ENCODE data around the gene TBCD. TPM values are rescaled to one million over a fixed set of nuclear protein-coding genes. Genes with fewer than 3 reads are reported as not detected.
A peak's percentile ranks its signal among the peaks of the same experiment; 100 is the strongest.
"Not testable (repeated sequence)": the region's sequence is repeated elsewhere in the genome, so short reads cannot be mapped to it uniquely, and the experiment has no call there.

TBCD gene
- total RNA-seq, 1 experiment from 2014 or later: 29.6 TPM

GRCh38 chr17:82983510-82984248 is 231.8 kb downstream of the TBCD start:
- intact Hi-C loops (cut with micrococcal nuclease): no loop called here
- CTCF ChIA-PET: no interaction called here
- Histone ChIP-seq H3K4me1 (ENCODE audit: insufficient read depth, low read length) (no peaks in the 10 kb centered on the region), H3K27me3 (ENCODE audit: low read length) (no peaks in the 10 kb centered on the region), H2AFZ (ENCODE audit: low read length) (no peak overlapping the region), H3F3A (ENCODE audit: low read length, unreplicated experiment) (no peaks in the 10 kb centered on the region), H3K4me3 (ENCODE audit: low read length) (no peak overlapping the region), H3K36me3 (ENCODE audit: low read depth, low read length) (no peaks in the 10 kb centered on the region), H3K9me3 (ENCODE audit: low read length) (no peaks in the 10 kb centered on the region), H3K27ac (ENCODE audit: low read length) (no peak overlapping the region), H4K20me1 (ENCODE audit: low read length) (no peaks in the 10 kb centered on the region), H3K9ac (ENCODE audit: low read length) (no peak overlapping the region), H3K9me2 (replicated peaks; ENCODE audit: low read length) (no peaks in the 10 kb centered on the region), H3K79me2 (ENCODE audit: low read length) (no peaks in the 10 kb centered on the region), H3K4me2 (ENCODE audit: low read length) (no peak overlapping the region)
- POLR2A ChIA-PET (ENCODE audit: unreplicated experiment): no interaction called here
- no peak for ATAC-seq
- no peak for DNase-seq
- BruUV-seq (replicated peaks): no TSS peak
- no peak for TF ChIP-seq EZH2 (IDR thresholded peaks at IDR 0.05; ENCODE audit: low read length, unreplicated experiment)
- no peak for TF ChIP-seq EZH2phosphoT487 (IDR thresholded peaks at IDR 0.05; ENCODE audit: borderline replicate concordance, low read length)
- no peak for TF ChIP-seq CTCF (conservative IDR thresholded peaks at IDR 0.05; ENCODE audit: low read depth, low read length)

- H3K9me3 ChIP-seq (ENCODE audit: low read length); POLR2A ChIA-PET (ENCODE audit: unreplicated experiment); H4K20me1 ChIP-seq (ENCODE audit: low read length); H3K4me1 ChIP-seq (ENCODE audit: insufficient read depth, low read length); H3K9me2 ChIP-seq (replicated peaks; ENCODE audit: low read length); H3K4me2 ChIP-seq (ENCODE audit: low read length); H3K9ac ChIP-seq (ENCODE audit: low read length); H3K4me3 ChIP-seq (ENCODE audit: low read length); DNase-seq; H3K27me3 ChIP-seq (ENCODE audit: low read length); BruUV-seq (replicated peaks); CTCF ChIA-PET; ATAC-seq; H2AFZ ChIP-seq (ENCODE audit: low read length); H3K79me2 ChIP-seq (ENCODE audit: low read length); H3K27ac ChIP-seq (ENCODE audit: low read length); H3F3A ChIP-seq (ENCODE audit: low read length, unreplicated experiment); H3K36me3 ChIP-seq (ENCODE audit: low read depth, low read length); intact Hi-C loops (cut with micrococcal nuclease): not testable (repeated sequence)
These were observed 232.4 kb downstream of the TBCD start for GRCh38 chr17:82984249-82984617.

- Histone ChIP-seq H3K79me2 (ENCODE audit: low read length) (no peaks in the 10 kb centered on the region), H3K27me3 (ENCODE audit: low read length) (no peaks in the 10 kb centered on the region), H3K36me3 (ENCODE audit: low read depth, low read length) (no peaks in the 10 kb centered on the region), H3K9ac (ENCODE audit: low read length) (no peak overlapping the region), H3K27ac (ENCODE audit: low read length) (no peak overlapping the region), H2AFZ (ENCODE audit: low read length) (no peak overlapping the region), H4K20me1 (ENCODE audit: low read length) (no peaks in the 10 kb centered on the region), H3F3A (ENCODE audit: low read length, unreplicated experiment) (no peaks in the 10 kb centered on the region), H3K4me1 (ENCODE audit: insufficient read depth, low read length) (no peaks in the 10 kb centered on the region), H3K4me3 (ENCODE audit: low read length) (no peak overlapping the region), H3K9me2 (replicated peaks; ENCODE audit: low read length) (no peaks in the 10 kb centered on the region), H3K4me2 (ENCODE audit: low read length) (no peak overlapping the region), H3K9me3 (ENCODE audit: low read length) (no peaks in the 10 kb centered on the region)
- ChIA-PET CTCF (no interaction called here), POLR2A (ENCODE audit: unreplicated experiment) (no interaction called here)
- BruUV-seq (replicated peaks): no TSS peak
- ATAC-seq: peak; percentile 46; the same call in 1 of the 2 replicates
- TF ChIP-seq CTCF (conservative IDR thresholded peaks at IDR 0.05; ENCODE audit: low read depth, low read length) (no peak), EZH2phosphoT487 (IDR thresholded peaks at IDR 0.05; ENCODE audit: borderline replicate concordance, low read length) (no peak), EZH2 (IDR thresholded peaks at IDR 0.05; ENCODE audit: low read length, unreplicated experiment) (no peak)
- DNase-seq: peak; percentile 19
- intact Hi-C loops (cut with micrococcal nuclease): no loop called here
These were observed 233.0 kb downstream of the TBCD start for GRCh38 chr17:82984751-82985427.
